AG08395 (cell line): ENCODE data around the gene ANAPC2.

Experiments
- DNase-seq: peaks from one replicate; pipeline ENCODE4 v3.0.0; 2012; ENCODE audit warnings: mixed read lengths, low spot score

Gene ANAPC2

DNA sequence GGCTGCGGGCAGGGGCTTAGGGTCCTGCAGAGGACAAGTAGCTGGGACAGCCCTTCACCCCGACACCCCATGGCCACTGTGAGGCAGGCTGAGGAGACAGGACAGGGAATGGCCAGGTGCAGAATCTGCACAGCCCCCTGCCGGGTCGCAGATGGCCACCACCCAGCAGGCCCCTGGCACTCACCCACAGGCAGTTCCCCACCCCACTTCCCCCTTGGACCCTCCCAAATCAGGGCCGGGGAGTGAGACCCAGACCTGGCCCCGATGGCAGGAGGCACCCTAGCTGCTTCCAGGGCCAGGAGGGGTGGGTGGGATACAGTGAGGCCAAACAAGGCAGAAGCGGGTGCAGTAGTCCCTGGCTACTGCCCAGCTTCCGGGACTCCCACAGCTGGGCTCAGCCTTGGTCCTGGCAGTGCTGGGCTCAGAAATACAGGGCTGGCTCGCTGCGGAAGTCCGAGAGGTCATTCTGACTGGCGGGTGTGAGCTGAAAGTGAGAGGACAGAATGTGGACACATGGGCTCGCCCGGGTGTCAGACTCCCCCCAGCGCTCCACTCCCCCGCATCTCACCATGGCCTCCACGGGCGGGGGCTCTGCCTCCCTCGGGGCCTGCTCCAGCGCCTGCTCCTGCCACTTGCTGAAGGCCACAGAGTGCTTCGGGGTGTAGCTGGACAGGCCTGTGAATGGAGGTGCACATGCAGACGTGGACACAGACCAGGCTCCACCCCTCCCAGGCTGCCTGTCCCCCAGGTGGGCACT lies 3.5 kb upstream of the ANAPC2 start:
- DNase-seq: no peak

- no peak for DNase-seq
These were observed 2.9 kb upstream of the ANAPC2 start for GRCh38 chr9:137191245-137191644.

GRCh38 chr9:137190315-137190856 lies 2.0 kb upstream of the ANAPC2 start:
- no peak for DNase-seq

GRCh38 chr9:137189297-137190295 lies 1.2 kb upstream of the ANAPC2 start:
- DNase-seq: no peak

GRCh38 chr9:137188086-137188489 lies 272 bp downstream of the ANAPC2 start:
- no peak for DNase-seq

DNA sequence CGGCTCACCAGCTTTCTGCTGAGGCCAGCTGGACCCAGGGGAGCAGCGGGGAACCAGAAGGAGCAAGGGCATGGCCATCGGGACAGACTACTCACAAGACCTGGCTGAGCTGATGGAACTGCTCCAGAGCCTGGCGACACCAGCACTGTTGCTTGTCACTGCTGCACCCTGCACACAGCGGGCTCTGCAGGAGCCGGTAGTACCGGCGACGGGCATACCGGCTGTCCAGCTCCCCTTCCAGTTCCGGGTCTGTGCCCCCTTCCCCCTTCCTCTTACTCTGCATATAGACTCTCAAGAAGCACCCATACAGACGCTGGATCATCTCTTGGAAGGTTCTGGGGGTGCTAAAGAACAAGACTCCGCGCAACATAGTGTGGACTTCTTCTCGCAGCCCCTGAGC lies 974 bp downstream of the ANAPC2 start:
- no peak for DNase-seq

- no peak for DNase-seq
These were observed 2.0 kb downstream of the ANAPC2 start for GRCh38 chr9:137186385-137186784.

- DNase-seq: no peak
These were observed 2.4 kb downstream of the ANAPC2 start for GRCh38 chr9:137185921-137186320.

DNA sequence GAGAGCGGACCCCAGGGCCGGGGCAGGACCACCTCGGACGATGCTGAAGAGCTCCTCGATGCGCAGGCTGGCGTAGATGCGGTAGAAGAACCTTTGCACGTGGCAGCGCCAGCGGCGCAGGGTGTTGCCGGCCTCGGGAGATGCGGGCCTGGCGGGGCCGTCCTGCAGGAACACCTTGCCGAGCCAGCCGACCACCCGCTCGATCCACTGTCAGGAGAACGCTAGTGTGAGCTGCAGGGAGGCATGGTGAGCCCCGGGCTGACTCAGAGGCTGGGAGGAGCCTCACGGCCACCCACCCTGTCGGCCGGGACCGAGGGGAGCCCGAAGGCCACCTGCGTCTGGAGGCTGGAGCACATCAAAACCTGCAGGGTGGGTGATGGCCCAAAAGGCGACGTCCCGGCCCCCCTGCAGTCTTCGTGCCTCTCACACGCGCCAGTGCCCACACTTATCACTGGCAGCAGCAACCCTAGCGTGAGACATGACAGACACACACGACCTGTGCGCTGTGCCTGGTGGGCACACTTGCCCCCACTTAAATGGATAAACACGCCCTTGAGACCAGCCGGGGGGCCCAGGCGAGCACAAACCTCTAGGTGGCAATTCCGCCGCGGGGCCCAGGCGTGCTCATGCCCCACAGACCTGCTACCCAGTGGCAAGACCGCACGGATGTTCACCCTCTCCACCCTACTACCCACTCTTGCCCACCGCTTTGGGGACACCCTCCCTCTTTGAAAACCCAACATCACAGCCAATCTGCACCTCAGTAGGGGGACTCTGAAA lies 3.3 kb downstream of the ANAPC2 start:
- DNase-seq: no peak

DNA sequence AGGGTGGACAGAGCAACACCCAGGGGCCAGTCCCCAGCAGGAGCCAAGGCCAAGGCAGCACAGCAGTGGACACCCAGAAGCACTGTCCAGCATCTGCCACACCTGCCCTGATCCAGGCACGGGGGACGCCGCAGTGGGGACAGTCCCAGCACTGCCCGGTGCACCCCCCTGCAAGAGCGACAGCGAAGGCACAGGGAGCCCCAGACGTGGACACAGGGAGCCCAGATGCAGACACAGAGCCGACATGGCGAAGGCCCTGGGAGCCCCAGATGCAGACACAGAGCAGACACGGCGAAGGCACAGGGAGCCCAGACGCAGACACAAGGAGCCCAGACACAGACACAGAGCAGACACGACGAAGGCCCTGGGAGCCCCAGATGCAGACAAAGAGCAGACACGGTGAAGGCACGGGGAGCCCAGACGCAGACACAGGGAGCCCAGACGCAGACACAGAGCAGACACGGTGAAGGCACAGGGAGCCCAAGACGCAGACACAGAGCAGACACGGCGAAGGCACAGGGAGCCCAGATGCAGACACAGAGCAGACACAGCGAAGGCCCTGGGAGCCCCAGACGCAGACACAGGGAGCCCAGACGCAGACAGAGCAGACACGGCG lies 4.3 kb downstream of the ANAPC2 start:
- no peak for DNase-seq

DNA sequence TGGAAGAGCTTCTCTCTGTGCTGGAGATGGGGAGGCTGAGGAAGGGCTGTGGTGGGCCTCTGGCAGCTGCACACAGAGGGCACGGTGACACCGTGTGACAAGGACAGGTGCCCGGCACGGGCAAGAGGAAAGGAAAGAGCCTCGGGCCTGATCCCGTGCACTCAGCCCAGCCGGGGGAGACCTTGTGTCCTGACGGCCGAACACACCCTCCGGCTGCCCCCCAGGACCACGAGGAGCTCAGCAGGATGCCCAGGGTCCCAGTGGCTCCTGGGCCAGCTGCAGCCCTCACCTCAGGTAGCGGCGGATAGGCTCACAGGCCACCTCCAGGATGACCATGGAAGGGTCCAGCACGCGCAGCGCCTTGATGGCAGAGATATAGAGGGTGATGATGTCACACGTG lies 5.5 kb downstream of the ANAPC2 start:
- DNase-seq: no peak

DNA sequence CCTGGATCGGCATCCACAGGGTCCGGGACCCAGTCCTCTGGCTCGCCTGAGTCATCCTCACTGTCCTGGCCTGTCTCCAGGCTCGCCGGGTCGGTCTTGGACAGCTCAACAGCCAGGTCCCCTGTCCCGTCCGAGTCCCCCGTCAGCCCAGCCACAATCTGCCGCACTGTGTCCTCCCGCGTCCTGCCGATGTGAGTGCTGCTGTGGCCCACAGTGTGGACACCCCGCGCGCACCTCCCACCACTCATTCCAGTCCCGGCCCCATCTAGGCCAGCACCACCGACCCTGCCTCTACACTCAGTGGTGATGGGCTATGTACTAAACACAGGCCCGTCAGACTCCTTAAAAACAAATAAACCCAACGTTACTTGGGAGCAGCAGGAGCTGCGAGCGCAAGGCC lies 6.7 kb downstream of the ANAPC2 start:
- no peak for DNase-seq

- no peak for DNase-seq
These were observed 7.9 kb downstream of the ANAPC2 start for GRCh38 chr9:137180491-137180890.

DNA sequence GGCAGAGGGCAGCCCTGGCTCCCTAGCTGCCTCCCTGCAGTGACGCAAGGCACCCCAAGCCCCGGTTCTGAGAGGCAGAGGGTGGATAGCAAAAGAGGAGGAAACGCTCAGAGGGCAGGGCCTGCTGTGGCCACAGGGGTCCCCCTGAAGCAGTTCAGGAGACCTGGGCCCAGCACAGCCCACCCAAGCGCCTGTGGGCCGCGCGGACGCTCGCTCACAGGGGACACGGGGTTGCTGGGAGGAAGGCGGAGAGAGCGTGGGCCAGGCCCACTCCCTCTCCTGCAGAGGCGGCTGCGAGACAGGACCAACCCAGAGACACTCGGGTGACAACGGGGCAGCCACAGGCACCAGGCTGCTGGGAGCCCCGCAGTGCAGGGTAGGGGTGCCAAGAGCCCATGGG lies 8.6 kb downstream of the ANAPC2 start:
- DNase-seq: no peak

DNA sequence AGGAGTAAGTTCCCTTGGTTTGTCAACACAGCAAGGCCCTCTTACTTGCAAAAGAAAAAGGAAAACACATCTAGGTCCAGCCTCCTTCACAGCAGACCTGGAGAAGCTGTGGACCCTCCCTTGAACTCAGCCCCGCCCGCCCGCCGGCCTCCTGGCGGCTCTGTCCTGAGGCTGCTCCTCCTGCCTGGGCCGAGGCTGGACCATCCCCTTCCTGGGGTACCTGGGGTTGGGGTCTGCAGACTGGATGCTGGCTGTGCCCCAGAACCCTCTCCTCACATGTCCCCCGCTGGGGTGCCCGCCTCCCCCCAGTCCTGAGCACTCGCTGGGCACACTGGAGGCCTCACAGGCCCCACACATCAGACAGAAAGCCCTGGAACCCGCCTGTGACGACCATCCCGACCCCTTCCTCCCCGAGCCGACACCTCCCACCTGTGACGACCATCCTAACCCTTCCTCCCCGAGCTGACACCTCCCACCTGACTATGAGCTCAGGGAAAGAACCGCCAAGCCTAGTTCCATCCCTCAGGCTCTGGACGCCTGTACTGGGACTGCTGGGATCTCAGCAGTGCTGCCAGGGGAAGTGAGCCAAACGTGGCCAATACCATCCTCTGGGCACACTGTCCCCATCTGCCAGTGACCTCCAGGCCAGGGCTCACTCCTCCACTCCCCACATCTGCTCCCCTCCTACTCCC lies 9.3 kb downstream of the ANAPC2 start:
- DNase-seq: no peak

DNA sequence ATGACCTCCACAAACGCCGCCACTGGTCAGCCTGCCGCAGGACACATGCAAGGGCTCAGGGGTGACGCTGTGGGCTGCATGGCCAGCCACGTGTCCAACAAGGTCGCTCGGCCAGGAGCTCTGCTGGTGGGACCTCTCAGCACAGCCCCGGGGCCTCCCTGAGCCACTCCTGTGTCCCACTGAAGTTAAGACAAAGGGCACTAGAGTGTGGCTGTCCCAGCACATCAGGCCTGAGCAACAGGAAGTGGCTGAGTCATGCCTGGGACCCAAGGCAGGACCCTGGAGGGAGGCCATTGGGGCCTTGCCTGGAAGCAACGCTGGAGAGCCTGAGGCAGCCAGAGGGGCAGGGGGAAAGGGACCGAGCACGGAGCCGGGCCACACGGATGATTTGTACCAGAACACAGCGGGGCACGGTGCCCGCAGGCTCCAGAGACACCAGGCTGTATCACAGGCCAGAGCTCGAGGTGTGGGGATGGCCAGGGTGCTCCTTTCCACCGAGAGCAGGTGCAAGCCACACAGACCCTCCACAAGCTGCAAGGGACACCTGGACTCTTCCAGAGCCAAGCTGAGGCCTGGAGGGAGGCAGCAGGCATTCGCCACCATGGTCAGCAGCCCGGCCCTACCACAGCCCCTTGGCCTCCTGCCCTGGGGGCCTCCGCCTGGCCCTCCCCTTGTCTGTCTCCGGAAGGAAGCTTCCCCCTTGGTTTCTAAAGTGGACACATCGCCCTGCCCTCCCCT lies 10.0 kb downstream of the ANAPC2 start:
- no peak for DNase-seq

DNA sequence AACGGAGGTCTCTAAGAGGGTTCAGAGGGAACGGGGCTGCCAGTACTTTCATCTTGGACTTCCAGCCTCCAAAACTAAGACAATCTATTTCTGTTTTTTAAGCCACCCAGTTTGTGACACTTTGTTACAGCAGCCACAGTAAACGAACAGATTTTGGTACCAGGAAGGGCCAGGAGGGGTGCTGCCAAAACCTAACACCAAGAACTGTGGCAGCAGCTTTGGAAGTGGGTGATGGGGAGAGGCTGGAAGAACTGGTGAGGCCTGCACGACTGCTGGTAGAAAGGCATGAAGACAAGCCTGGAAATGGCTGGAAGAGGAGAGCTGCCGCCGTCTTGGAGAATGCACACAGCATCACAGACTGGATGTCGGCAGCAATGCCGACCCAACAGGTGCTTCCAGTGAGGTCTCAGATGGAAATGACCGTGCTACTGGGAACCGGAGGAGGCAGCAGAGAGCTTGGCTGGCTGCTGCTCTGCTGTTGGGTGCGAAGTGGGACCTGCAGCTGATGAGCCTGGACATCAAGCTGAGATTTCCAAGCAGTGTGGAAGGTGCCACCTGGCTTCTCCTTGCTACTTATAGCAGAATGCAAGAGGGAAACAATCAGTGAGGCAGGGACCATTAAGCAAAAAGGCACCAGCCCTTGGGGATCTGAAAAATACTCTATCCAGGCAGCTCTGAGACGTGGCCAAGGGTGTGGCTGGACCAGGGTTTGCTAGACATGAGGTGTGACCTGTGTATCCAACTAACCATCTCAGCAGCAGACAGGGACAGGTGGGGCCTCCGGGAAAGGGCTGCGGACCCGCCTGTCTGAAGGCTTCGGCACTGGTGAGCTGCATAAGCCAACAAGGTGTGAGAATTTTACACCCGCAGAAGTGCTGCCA lies 11.8 kb downstream of the ANAPC2 start:
- DNase-seq: peak; percentile 66

GRCh38 chr9:137175345-137175961 lies 12.9 kb downstream of the ANAPC2 start:
- DNase-seq: no peak
